GM12864 (cell line): ENCODE data around the gene NOS1.

ENCODE experiments used
- DNase-seq: peaks from one replicate; pipeline ENCODE4 v3.0.0-alpha.2; 2011; ENCODE audit warnings: low read depth
- H3K4me3 ChIP-seq: 2 replicates; pipeline ENCODE4 v1.5.1; 2011; ENCODE audit warnings: mild to moderate bottlenecking, low read depth, low read length, control low read depth
- TF ChIP-seq, protein P1 (sequence below): IDR thresholded peaks from 2 replicates; pipeline ENCODE4 v1.5.1; 2011; ENCODE audit warnings: low read depth, mild to moderate bottlenecking, moderate library complexity, low read length, control low read depth, inconsistent platforms; ENCODE audit errors: missing control alignments

NOS1 gene

DNA sequence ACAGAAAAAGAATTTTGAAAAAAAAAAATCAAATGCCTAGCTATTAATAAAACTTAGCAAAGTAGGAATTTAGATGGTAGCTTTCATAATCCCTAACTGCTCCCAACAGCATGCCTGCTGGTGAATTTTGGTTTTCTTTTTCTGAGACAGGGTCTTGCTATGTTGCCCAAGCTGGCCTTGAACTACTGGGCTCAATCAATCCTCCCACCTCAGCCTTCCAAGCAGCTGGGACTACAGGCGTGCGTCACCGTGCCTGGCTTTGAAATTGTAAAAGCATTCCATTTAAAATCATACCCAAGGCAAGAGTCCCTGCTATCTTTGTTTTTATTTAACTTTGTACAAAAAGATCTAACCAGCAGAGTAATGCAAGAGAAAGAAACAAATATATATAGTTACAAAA is 191.9 kb downstream of the NOS1 start:
- DNase-seq, result no peak
- H3K4me3 ChIP-seq, result no peak overlapping the region
- TF ChIP-seq, protein P1, sequence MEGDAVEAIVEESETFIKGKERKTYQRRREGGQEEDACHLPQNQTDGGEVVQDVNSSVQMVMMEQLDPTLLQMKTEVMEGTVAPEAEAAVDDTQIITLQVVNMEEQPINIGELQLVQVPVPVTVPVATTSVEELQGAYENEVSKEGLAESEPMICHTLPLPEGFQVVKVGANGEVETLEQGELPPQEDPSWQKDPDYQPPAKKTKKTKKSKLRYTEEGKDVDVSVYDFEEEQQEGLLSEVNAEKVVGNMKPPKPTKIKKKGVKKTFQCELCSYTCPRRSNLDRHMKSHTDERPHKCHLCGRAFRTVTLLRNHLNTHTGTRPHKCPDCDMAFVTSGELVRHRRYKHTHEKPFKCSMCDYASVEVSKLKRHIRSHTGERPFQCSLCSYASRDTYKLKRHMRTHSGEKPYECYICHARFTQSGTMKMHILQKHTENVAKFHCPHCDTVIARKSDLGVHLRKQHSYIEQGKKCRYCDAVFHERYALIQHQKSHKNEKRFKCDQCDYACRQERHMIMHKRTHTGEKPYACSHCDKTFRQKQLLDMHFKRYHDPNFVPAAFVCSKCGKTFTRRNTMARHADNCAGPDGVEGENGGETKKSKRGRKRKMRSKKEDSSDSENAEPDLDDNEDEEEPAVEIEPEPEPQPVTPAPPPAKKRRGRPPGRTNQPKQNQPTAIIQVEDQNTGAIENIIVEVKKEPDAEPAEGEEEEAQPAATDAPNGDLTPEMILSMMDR, result no peak

DNA sequence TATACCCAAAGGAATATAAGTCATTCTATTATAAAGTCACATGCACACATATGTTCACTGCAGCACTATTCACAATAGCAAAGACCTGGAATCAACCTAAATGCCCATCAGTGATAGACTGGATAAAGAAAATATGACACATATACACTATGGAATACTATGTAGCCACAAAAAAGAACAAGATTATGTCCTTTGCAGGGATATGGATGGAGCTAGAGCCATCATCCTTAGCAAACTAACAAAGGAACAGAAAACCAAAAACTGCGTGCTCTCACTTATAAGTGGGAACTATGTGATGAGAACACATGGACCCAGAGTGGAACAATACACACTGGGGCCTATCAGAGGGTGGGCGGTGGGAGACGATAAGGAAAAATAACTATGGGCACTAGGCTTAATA is 192.4 kb downstream of the NOS1 start:
- H3K4me3 ChIP-seq, result no peak overlapping the region
- DNase-seq, result no peak
- TF ChIP-seq, protein P1, result no peak

DNA sequence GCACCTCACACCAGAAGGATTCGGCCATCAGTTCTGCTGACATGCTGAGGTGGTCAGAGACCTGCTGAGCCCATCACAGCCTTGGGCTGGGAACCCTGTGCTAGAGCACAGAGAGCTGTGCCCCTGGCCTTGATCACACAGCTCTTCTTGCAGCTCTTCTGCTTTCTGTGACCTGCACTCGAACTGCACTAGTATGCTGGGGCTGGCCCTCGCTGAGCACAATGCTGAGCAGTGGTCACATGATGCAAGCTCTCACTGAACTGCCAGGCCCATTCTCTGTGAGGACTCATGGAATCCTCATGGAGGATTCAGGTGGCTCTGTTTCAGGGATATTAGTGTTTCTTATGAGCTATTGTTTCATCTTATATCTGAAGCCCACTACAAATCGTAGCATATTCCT is 193.7 kb downstream of the NOS1 start:
- no peak overlapping the region for H3K4me3 ChIP-seq
- TF ChIP-seq, protein P1, result no peak
- DNase-seq, result no peak

DNA sequence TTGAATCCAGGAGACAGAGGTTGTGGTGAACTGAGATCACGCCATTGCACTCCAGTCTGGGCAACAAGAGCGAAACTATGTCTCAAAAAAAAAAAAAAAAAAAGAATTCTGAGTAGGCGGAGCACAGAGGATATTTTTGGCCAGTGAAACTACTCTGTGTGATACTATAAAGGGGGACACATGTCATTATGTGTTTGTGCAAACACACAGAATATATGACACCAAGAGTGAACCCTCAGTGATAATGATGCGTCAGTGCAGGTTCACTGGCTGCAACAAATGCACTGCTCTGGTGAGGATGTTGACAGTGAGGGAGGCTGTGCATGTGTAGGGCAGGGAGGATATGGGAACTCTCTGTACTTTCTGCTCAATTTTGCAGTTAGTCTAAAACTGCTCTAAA is 195.3 kb downstream of the NOS1 start:
- no peak for DNase-seq
- no peak overlapping the region for H3K4me3 ChIP-seq
- TF ChIP-seq, protein P1, result no peak

DNA sequence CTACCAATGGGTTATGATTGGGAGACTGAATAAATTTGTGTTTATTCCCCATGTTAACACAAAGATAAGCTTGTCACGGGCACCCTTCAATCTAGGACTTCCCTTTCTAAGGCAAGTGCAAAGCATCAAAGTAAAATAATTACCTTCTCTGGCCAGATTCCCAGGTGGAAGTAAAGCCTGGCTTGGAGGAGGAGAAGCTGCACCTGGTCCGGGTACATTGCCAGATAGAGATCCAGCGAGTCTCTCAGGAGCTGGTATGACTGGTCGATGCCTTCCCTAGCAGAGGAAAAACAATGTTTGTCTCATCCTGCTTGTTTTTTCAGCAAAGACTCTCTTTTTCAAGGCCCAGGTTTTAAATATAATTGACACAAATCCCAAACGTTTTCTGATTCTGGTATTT is 196.1 kb downstream of the NOS1 start:
- TF ChIP-seq, protein P1, result no peak
- H3K4me3 ChIP-seq, result no peak overlapping the region
- DNase-seq, result no peak

DNA sequence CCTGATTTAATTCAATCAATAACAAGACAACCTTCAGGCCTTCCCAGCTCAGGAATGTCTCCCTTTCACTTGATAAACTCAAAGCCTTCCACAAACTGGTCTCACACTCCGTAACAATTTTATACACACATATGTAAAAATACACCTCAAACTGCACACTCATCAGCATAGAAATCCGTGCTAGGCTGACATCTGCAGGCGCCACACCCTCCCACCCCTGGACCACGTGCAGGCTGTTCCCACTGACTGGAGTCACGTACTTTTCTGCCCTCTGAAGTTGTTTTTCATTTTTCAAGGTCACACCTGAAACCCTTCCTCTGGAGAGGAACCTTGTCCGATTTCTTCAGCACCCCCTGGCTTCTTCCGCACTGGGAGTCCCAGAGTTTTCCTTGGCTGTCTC is 198.8 kb downstream of the NOS1 start:
- no peak overlapping the region for H3K4me3 ChIP-seq
- TF ChIP-seq, protein P1, result no peak
- no peak for DNase-seq

DNA sequence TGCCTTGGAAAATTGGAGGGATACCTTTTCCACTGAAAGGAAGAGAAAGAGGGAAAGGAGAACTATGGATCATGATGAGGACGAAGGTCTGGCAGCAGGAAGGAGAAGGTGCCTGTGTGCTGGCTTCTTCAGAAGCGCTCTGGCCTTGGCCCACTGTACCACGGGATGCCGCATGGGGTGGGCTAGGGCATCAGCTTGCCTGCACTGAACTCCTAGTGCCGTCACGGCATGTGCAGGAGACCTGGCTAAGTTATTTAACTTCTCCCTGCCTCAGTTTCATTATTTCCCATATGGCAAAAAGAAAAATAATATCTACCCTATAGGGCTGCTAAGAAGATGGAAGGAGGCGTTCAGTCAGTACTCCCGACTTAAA is 199.3 kb downstream of the NOS1 start:
- TF ChIP-seq, protein P1, result no peak

More for the DNA sequence above, 199.3 kb downstream of the NOS1 start:
- H3K4me3 ChIP-seq, result no peak overlapping the region
- DNase-seq, result no peak
